RWPE2 (cell line): ENCODE data around the gene KIF3C.

Experiments
- ATAC-seq: fragments of 200-7000 bp; cut with Tn5 transposase; 3 replicates; pipeline ENCODE4 v1.9.1; 2021; ENCODE audit warnings: low read depth
- DNase-seq: peaks from one replicate; pipeline ENCODE4 v3.0.0-alpha.2; 2020; ENCODE audit warnings: low spot score
- H3K27ac ChIP-seq: fragments of 450-650 bp; 2 replicates; pipeline ENCODE4 v1.5.1; 2017; ENCODE audit warnings: mild to moderate bottlenecking; ENCODE audit not compliant: poor library complexity, severe bottlenecking
- H3K27me3 ChIP-seq: fragments of 250-450 bp; sonication (Bioruptor Pico); 2 replicates; pipeline ENCODE4 v1.5.1; 2021; ENCODE audit warnings: mild to moderate bottlenecking, moderate library complexity; ENCODE audit not compliant: insufficient read depth, poor library complexity, severe bottlenecking
- H3K36me3 ChIP-seq: fragments of 250-450 bp; sonication (Bioruptor Pico); 2 replicates; pipeline ENCODE4 v1.5.1; 2020; ENCODE audit warnings: low read depth, mild to moderate bottlenecking, moderate library complexity
- H3K4me1 ChIP-seq: fragments of 250-450 bp; sonication (Bioruptor Pico); 2 replicates; pipeline ENCODE4 v1.5.1; 2021; ENCODE audit warnings: mild to moderate bottlenecking, moderate library complexity; ENCODE audit not compliant: insufficient read depth, poor library complexity, severe bottlenecking
- H3K4me3 ChIP-seq: fragments of 250-450 bp; sonication (Bioruptor Pico); 2 replicates; pipeline ENCODE4 v1.5.1; 2021; ENCODE audit warnings: mild to moderate bottlenecking, moderate library complexity; ENCODE audit not compliant: severe bottlenecking
- H3K9me3 ChIP-seq: fragments of 250-450 bp; sonication (Bioruptor Pico); 2 replicates; pipeline ENCODE4 v1.5.1; 2021; ENCODE audit warnings: mild to moderate bottlenecking, moderate library complexity; ENCODE audit not compliant: severe bottlenecking
- TF ChIP-seq, protein P1 (sequence below): fragments of 450-650 bp; IDR thresholded peaks from one replicate; pipeline ENCODE4 v1.5.1; 2017; ENCODE audit warnings: mild to moderate bottlenecking, moderate library complexity; ENCODE audit not compliant: poor library complexity, severe bottlenecking

The KIF3C gene

GRCh38 chr2:25933622-25934021, 48.7 kb downstream of the KIF3C start:
- no peaks in the 10 kb centered on the region for H3K9me3 ChIP-seq
- DNase-seq (no peak), ATAC-seq (no peak)
- H3K4me1 ChIP-seq: no peaks in the 10 kb centered on the region
- no peaks in the 10 kb centered on the region for H3K27me3 ChIP-seq
- no peak overlapping the region for H3K4me3 ChIP-seq
- H3K36me3 ChIP-seq: peaks cover 6% of the 10 kb centered on the region; the same call in 1 of the 2 replicates
- H3K27ac ChIP-seq: no peak overlapping the region
- TF ChIP-seq, protein P1, sequence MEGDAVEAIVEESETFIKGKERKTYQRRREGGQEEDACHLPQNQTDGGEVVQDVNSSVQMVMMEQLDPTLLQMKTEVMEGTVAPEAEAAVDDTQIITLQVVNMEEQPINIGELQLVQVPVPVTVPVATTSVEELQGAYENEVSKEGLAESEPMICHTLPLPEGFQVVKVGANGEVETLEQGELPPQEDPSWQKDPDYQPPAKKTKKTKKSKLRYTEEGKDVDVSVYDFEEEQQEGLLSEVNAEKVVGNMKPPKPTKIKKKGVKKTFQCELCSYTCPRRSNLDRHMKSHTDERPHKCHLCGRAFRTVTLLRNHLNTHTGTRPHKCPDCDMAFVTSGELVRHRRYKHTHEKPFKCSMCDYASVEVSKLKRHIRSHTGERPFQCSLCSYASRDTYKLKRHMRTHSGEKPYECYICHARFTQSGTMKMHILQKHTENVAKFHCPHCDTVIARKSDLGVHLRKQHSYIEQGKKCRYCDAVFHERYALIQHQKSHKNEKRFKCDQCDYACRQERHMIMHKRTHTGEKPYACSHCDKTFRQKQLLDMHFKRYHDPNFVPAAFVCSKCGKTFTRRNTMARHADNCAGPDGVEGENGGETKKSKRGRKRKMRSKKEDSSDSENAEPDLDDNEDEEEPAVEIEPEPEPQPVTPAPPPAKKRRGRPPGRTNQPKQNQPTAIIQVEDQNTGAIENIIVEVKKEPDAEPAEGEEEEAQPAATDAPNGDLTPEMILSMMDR: no peak

GRCh38 chr2:25929789-25930473, 52.4 kb downstream of the KIF3C start:
- TF ChIP-seq, protein P1: no peak
- no peak overlapping the region for H3K4me3 ChIP-seq
- ATAC-seq: no peak
- no peaks in the 10 kb centered on the region for H3K36me3 ChIP-seq
- H3K4me1 ChIP-seq: no peaks in the 10 kb centered on the region
- H3K27ac ChIP-seq: no peak overlapping the region
- H3K27me3 ChIP-seq: no peaks in the 10 kb centered on the region
- no peak for DNase-seq
- no peaks in the 10 kb centered on the region for H3K9me3 ChIP-seq

DNA sequence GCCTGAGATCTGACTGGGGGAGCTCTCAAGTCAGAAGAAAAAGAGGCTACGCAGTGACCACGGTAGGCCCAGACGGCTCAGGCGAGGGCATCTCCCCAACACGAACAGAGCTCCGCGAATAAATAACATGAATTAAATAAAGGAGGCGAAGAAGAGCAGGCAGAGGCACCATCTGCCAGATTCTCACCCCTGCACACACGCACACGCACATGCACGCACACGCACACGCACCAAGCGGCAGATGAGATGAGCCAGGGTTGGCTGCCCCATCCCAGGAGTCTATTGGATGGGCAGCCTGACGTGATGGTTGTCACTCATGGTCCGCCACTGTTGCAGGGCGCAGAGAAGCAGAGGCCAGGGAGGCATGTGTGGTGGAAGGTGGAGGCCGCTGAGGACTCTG, 53.6 kb downstream of the KIF3C start:
- no peak for ATAC-seq
- no peaks in the 10 kb centered on the region for H3K4me1 ChIP-seq
- no peaks in the 10 kb centered on the region for H3K27me3 ChIP-seq
- no peak overlapping the region for H3K27ac ChIP-seq
- TF ChIP-seq, protein P1: no peak
- H3K4me3 ChIP-seq: no peak overlapping the region
- no peaks in the 10 kb centered on the region for H3K9me3 ChIP-seq
- no peaks in the 10 kb centered on the region for H3K36me3 ChIP-seq
- no peak for DNase-seq

DNA sequence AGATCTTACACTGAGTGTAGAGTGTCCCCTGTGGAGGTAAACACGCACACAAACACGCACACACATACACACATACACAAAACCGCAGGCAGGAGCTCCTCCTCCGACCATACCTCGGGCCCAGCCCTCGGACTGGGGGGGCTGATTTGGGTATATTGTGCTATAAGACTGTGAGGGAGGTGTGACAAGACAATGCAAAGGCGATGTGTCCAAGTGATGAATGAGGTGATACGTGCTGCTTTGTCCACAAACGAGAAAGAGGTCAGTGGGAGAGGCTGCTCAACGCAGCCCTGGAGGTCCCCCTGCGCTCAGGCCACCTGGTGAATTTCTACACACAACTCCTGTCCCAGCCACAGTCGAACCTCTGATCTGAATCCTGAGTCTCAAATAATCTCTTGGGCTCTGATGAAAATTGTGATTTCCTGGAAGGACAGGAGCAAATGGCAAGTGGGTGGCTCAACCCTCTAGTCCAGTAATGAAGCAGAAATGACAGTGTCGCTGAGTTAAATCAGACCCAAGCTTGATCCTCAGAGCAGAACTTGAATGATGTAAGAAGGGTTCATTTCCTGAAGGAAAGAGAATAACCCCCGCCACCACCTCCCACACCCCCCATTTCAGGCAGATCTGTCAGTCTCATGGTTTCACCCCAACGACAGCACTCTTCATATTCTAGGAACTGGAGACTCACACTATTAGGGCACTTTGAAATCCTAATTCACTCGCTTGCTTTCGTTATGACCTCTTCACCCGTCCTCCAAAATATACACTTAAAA, 55.1 kb downstream of the KIF3C start:
- H3K4me1 ChIP-seq: no peaks in the 10 kb centered on the region
- TF ChIP-seq, protein P1: no peak

GRCh38 chr2:25922501-25922900, 59.8 kb downstream of the KIF3C start:
- Histone ChIP-seq H3K36me3 (no peaks in the 10 kb centered on the region), H3K4me3 (no peak overlapping the region), H3K4me1 (no peaks in the 10 kb centered on the region), H3K27me3 (no peaks in the 10 kb centered on the region), H3K9me3 (no peaks in the 10 kb centered on the region), H3K27ac (no peak overlapping the region)
- TF ChIP-seq, protein P1: no peak
- ATAC-seq (no peak), DNase-seq (no peak)

More for the DNA sequence above, 55.1 kb downstream of the KIF3C start:
- Histone ChIP-seq H3K4me3 (no peak overlapping the region), H3K27ac (no peak overlapping the region), H3K27me3 (no peaks in the 10 kb centered on the region), H3K9me3 (no peaks in the 10 kb centered on the region), H3K36me3 (no peaks in the 10 kb centered on the region)
- ATAC-seq (no peak), DNase-seq (no peak)
